HFFc6 (cell line): ENCODE measurements around the gene PMIS2. TPM values are rescaled to one million over a fixed set of nuclear protein-coding genes. Genes with fewer than 3 reads are reported as not detected.

ENCODE experiments used
- DNase-seq: peaks from one replicate; pipeline ENCODE4 v3.0.0-alpha.2; 2018
- H3K27ac Mint-ChIP-seq: 2 replicates; pipeline ENCODE4 v1.8.0; 2020; ENCODE audit warnings: mild to moderate bottlenecking, mixed read lengths
- H3K27me3 Mint-ChIP-seq: 2 replicates; pipeline ENCODE4 v1.8.0; 2021; ENCODE audit warnings: mild to moderate bottlenecking, moderate library complexity, mixed read lengths; ENCODE audit not compliant: insufficient read depth
- H3K36me3 Mint-ChIP-seq: 2 replicates; pipeline ENCODE4 v1.8.0; 2021; ENCODE audit warnings: low read depth, mixed read lengths
- H3K4me1 Mint-ChIP-seq: 2 replicates; pipeline ENCODE4 v1.8.0; 2020; ENCODE audit warnings: low read depth, mixed read lengths
- H3K4me3 Mint-ChIP-seq: 2 replicates; pipeline ENCODE4 v1.8.0; 2020; ENCODE audit warnings: mild to moderate bottlenecking, moderate library complexity, mixed read lengths
- H3K9me3 Mint-ChIP-seq: 2 replicates; pipeline ENCODE4 v1.8.0; 2020; ENCODE audit warnings: mild to moderate bottlenecking, mixed read lengths
- total RNA-seq, 6 experiments: library from RNA; stranded (reverse); fragmentation: NEBNext Ultra II Directional; extraction: Animal tissue kit (Norgen Biotek cat#: 25700); gene quantifications; 2 replicates in 1 of 6; 3 replicates in 5 of 6; pipeline ENCODE4 v1.2.3, GENCODE V29; 2021
- TF ChIP-seq, protein P1 (sequence below): fragments of 200-600 bp; sonication (generic); IDR thresholded peaks from 2 replicates; pipeline ENCODE4 v1.5.0; 2021; ENCODE audit warnings: antibody characterized with exemption, mild to moderate bottlenecking

Gene PMIS2
- total RNA-seq, 6 experiments from 2014 or later, result not detected

DNA sequence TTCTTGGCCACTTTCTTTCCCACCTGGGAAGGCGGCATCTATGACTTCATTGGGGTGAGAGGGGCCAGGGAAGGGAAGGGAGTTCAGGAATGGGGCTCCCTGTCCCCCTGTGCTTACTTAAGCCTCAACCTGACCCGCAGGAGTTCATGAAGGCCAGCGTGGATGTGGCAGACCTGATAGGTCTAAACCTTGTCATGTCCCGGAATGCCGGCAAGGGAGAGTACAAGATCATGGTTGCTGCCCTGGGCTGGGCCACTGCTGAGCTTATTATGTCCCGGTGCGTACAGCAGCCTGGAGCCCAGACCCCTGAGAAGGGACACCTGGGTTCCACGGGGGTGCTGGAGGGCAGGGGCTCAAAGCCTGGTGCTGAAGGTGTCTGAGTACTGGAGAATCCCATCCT is 39.4 kb upstream of the PMIS2 start:
- Mint-ChIP-seq H3K36me3 (peaks cover 6% of the 10 kb centered on the region; the same call in 1 of the 2 replicates), H3K27ac (peak overlapping the region; percentile 75)
- TF ChIP-seq, protein P1, sequence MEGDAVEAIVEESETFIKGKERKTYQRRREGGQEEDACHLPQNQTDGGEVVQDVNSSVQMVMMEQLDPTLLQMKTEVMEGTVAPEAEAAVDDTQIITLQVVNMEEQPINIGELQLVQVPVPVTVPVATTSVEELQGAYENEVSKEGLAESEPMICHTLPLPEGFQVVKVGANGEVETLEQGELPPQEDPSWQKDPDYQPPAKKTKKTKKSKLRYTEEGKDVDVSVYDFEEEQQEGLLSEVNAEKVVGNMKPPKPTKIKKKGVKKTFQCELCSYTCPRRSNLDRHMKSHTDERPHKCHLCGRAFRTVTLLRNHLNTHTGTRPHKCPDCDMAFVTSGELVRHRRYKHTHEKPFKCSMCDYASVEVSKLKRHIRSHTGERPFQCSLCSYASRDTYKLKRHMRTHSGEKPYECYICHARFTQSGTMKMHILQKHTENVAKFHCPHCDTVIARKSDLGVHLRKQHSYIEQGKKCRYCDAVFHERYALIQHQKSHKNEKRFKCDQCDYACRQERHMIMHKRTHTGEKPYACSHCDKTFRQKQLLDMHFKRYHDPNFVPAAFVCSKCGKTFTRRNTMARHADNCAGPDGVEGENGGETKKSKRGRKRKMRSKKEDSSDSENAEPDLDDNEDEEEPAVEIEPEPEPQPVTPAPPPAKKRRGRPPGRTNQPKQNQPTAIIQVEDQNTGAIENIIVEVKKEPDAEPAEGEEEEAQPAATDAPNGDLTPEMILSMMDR, result no peak

GRCh38 chr19:35549174-35549788 is 36.7 kb upstream of the PMIS2 start:
- peak; percentile 46 for DNase-seq

More for the DNA sequence above, 39.4 kb upstream of the PMIS2 start:
- peaks cover 2% of the 10 kb centered on the region for H3K27me3 Mint-ChIP-seq
- DNase-seq, result no peak
- peak overlapping the region; percentile 97 for H3K4me3 Mint-ChIP-seq
- H3K9me3 Mint-ChIP-seq, result no peaks in the 10 kb centered on the region
- peaks cover 22% of the 10 kb centered on the region for H3K4me1 Mint-ChIP-seq

DNA sequence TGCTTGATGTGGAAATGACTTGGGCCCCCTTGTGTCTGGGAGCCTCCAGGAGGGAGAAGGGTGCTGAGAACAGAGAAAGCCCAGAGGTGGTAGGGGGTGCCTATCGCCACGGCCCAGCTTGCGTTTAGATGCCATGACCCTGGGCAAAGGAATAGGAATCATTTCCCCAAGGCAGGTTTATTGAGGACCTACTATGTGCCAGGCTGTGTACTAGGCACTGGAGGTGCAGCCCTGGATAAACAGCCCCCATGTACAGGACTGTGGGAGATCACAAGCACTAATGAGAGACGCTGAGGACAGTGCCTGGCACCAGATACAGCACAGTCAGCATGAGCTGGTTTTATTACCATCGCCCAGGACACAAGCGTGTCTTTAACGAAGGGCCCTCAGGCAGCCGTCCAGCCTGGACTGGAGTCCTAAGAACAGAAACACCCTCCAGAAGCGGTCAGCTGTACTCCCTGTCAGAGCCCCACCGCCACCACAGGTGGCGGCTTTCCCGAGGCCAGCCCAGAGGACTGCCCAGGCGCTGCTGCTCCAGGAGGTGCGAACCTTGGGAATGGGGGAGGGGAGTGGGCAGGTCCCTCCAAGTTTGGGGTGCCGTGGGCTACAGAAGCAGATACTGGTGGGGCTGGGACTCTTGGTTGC is 36.0 kb upstream of the PMIS2 start:
- TF ChIP-seq, protein P1, result no peak
- peaks cover 8% of the 10 kb centered on the region for H3K27me3 Mint-ChIP-seq
- no peak overlapping the region for H3K27ac Mint-ChIP-seq
- H3K4me1 Mint-ChIP-seq, result peaks cover 15% of the 10 kb centered on the region
- peaks cover 6% of the 10 kb centered on the region; the same call in 1 of the 2 replicates for H3K36me3 Mint-ChIP-seq
- no peaks in the 10 kb centered on the region for H3K9me3 Mint-ChIP-seq
- no peak for DNase-seq
- no peak overlapping the region for H3K4me3 Mint-ChIP-seq

More at GRCh38 chr19:35549174-35549788, 36.7 kb upstream of the PMIS2 start:
- peaks cover 6% of the 10 kb centered on the region; the same call in 1 of the 2 replicates for H3K36me3 Mint-ChIP-seq
- H3K9me3 Mint-ChIP-seq, result no peaks in the 10 kb centered on the region
- TF ChIP-seq, protein P1, result peak; percentile 92
- H3K27ac Mint-ChIP-seq, result no peak overlapping the region
- peaks cover 6% of the 10 kb centered on the region for H3K27me3 Mint-ChIP-seq
- no peak overlapping the region for H3K4me3 Mint-ChIP-seq
- peaks cover 19% of the 10 kb centered on the region for H3K4me1 Mint-ChIP-seq

DNA sequence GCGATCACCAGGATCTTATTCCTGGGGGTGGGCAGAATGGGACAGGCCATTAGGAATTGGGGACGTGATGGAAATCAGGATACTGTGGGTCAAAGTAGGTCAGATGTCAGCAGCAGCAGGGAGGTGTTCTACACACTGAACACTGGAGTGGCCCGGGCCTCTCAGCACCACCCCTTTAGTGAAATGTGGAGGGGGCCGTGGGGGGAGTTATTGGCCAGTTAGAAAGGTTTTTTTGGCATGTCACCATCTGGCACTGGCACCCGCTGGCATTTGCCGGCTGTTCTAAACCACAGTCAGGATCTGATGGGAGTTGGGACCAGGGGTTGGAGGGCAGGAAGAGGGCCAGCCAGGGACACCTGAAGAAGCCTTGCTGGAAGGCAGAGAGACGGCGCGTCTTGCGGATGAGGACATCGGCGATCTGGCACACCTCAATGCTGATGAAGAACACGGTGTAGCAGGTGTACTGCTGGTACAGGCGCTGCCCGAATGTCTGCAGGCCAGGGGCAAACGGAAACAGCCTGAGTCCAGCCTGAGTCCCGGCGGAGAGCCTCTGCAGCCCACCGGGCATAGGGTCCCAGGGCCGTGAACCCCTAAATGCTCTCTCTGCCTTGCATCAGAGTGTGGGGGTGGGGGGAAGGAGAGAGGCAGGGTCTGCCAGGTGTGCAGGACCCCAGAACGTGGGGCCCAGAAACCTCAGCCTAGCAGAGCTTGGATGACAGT is 34.7 kb upstream of the PMIS2 start:
- no peaks in the 10 kb centered on the region for H3K9me3 Mint-ChIP-seq
- no peak overlapping the region for H3K27ac Mint-ChIP-seq
- H3K36me3 Mint-ChIP-seq, result peaks cover 6% of the 10 kb centered on the region; the same call in 1 of the 2 replicates
- H3K4me3 Mint-ChIP-seq, result no peak overlapping the region
- peaks cover 12% of the 10 kb centered on the region for H3K4me1 Mint-ChIP-seq
- no peak for DNase-seq
- TF ChIP-seq, protein P1, result no peak
- peaks cover 10% of the 10 kb centered on the region for H3K27me3 Mint-ChIP-seq

DNA sequence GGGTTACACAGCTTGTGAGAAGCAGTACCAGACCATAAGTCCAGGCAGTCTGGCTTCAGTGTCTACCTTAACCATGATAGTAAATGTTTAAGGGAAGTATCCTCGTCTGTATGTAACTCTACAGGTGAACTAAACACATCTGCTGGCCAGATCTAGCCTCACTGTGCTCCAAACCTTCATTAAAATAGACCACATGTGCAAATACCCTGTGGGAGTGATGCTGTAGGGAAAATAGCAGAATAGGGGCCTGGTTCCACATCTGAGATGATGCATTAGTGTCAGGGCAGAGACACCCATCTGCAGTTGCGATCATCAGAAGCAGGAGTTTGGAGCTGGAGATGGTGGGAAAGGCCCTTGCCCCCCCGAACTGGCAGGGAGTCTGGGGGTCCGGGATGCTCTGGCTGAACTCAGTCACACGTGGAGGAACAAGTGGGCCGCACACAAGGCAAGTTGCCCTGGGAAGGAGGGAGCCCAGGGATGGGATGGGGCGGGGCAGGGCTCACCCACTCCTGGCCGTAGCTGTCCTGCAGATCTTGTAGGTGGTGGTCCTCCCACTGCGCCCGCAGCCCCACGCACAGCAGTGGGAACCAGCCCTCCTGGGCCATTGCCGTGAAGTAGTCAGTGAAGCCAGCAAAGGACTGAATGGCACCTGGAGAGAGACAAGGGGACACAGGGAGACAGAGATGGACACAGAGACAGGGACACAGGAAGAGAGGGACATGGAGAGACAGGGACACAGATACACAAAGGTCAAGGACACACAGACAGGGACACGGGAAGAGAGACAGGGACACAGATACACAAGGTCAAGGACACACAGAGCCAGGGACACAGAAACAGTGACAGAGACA is 33.2 kb upstream of the PMIS2 start:
- Mint-ChIP-seq H3K27ac (no peak overlapping the region), H3K4me3 (no peak overlapping the region), H3K9me3 (no peaks in the 10 kb centered on the region), H3K36me3 (no peaks in the 10 kb centered on the region), H3K27me3 (peaks cover 14% of the 10 kb centered on the region), H3K4me1 (no peaks in the 10 kb centered on the region)
- TF ChIP-seq, protein P1, result no peak
- DNase-seq, result no peak
